ENCODE data around the gene FAS. TPM values are rescaled to one million over a fixed set of nuclear protein-coding genes. Genes with fewer than 3 reads are reported as not detected.
A peak's percentile ranks its signal among the peaks of the same experiment; 100 is the strongest.

Gene FAS
- polyA plus RNA-seq, 1 of the 3 experiments (the other 2 are of a cell fraction), result 31.5 TPM

DNA sequence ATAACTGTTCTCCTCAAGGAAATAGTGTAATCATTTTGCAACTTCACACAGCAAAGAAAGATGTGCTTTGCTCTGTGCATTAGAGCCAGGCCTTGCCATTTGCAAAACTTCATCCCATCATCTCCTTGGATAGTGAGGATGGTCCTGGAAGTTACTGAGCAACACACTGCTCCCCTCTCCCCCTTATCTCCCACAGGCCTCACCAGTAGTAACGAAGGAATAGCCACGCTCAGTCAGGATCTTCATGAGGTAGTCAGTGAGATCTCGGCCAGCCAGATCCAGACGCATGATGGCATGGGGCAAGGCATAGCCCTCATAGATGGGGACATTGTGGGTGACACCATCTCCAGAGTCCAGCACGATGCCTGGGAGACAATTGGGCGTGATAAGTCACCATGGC, 49.6 kb upstream of the FAS start (continued):
- TF ChIP-seq, protein P1, sequence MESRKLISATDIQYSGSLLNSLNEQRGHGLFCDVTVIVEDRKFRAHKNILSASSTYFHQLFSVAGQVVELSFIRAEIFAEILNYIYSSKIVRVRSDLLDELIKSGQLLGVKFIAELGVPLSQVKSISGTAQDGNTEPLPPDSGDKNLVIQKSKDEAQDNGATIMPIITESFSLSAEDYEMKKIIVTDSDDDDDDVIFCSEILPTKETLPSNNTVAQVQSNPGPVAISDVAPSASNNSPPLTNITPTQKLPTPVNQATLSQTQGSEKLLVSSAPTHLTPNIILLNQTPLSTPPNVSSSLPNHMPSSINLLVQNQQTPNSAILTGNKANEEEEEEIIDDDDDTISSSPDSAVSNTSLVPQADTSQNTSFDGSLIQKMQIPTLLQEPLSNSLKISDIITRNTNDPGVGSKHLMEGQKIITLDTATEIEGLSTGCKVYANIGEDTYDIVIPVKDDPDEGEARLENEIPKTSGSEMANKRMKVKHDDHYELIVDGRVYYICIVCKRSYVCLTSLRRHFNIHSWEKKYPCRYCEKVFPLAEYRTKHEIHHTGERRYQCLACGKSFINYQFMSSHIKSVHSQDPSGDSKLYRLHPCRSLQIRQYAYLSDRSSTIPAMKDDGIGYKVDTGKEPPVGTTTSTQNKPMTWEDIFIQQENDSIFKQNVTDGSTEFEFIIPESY (IDR thresholded peaks at IDR 0.05; ENCODE audit: borderline replicate concordance, low read depth), result no peak
- no peak for TF ChIP-seq GABPA (IDR thresholded peaks at IDR 0.05; ENCODE audit: low read depth)

DNA sequence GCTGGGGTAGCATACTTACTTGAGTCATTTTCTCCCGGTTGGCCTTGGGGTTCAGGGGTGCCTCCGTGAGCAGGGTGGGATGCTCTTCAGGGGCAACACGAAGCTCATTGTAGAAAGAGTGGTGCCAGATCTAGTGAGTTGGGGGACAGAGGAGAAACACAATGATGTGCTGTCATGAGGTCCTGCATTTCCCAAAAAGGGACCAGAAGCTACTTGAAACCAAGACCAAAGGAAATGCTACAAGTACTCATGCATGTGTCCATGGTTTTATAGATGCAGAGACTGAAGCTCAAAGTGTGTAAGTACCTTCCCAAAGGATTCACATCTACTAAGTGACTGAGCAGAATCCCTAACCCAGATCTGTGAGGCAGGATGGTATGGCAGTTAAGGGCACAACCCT, 46.8 kb upstream of the FAS start:
- WGBS (ENCODE audit: low lambda C conversion rate), result 100% methylated on average over 1 of the region's 3 CpGs

DNA sequence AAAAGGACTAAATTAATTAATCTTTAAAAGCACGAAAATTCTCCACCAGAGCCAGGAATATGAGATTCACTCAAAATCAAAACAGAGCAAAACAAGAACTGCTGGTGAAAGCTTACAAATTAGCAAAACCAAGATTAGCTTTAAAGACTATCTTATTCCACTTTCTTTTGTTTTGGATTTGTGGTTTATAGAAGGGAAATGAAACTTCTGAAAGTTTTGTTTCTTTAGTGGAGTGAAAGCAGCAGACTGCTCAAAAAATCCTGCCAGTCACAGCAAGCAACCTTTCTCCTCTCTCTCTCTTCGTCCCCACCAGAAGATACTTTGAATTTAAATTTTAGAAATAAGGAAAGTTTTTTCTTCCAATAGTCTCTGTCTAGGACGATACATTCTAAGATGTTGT, 45.8 kb upstream of the FAS start:
- no peaks in the 10 kb centered on the region for H3K9me2 ChIP-seq
- no peak overlapping the region for H3K4me2 ChIP-seq
- peaks cover under 1% of the 10 kb centered on the region for H3F3A ChIP-seq (replicated peaks; ENCODE audit: insufficient read depth)
- peaks cover 20% of the 10 kb centered on the region; the same call in 1 of the 2 replicates for H3K79me2 ChIP-seq (ENCODE audit: insufficient read depth)
- H3K9me3 ChIP-seq, result no peaks in the 10 kb centered on the region
- peaks cover 6 to 8% of the 10 kb centered on the region in 2 experiments; a peak in 3 of 4 replicates for H3K4me1 ChIP-seq (ENCODE audit: control insufficient read depth in 1 of 2, insufficient read depth in 2 of 2, low read depth in 1 of 2, low read length in 1 of 2)
- H3K27ac ChIP-seq (ENCODE audit: low read depth in 2 of 2, low read length in 1 of 2), result no peak overlapping the region
- peaks cover 21 to 43% of the 10 kb centered on the region in 2 experiments for H3K36me3 ChIP-seq (replicated peaks in 1 of 2; ENCODE audit: control insufficient read depth in 1 of 2, insufficient read depth in 2 of 2, low read length in 1 of 2)
- no peaks in the 10 kb centered on the region for H4K20me1 ChIP-seq (ENCODE audit: insufficient read depth)
- CTCF ChIA-PET, result interaction anchor here (0.9 to 7.1 kb wide), 7 partner anchors 31 to 273 kb away, joined by 3 to 41 read pairs (median 5); no protein-coding TSS in a partner anchor
- 94% methylated on average over 3 of the region's 3 CpGs for WGBS (ENCODE audit: low lambda C conversion rate)
- no peak overlapping the region for H3K9ac ChIP-seq
- POLR2A ChIA-PET, result no interaction called here
- TF ChIP-seq EZH2phosphoT487 (IDR thresholded peaks at IDR 0.05; ENCODE audit: borderline replicate concordance, low read depth) (no peak), POLR2AphosphoS5 (IDR thresholded peaks at IDR 0.05; ENCODE audit: low read depth, low read length) (no peak), FOXM1 (IDR thresholded peaks at IDR 0.05; ENCODE audit: low read depth) (no peak)
- TF ChIP-seq, protein P2, sequence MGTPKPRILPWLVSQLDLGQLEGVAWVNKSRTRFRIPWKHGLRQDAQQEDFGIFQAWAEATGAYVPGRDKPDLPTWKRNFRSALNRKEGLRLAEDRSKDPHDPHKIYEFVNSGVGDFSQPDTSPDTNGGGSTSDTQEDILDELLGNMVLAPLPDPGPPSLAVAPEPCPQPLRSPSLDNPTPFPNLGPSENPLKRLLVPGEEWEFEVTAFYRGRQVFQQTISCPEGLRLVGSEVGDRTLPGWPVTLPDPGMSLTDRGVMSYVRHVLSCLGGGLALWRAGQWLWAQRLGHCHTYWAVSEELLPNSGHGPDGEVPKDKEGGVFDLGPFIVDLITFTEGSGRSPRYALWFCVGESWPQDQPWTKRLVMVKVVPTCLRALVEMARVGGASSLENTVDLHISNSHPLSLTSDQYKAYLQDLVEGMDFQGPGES (IDR thresholded peaks at IDR 0.05; ENCODE audit: low read depth, low read length), result no peak
- H2AFZ ChIP-seq (ENCODE audit: low read depth), result no peak overlapping the region
- no peak overlapping the region for H3K4me3 ChIP-seq (ENCODE audit: low read depth in 2 of 2, low read length in 1 of 2)
- H3K27me3 ChIP-seq (ENCODE audit: insufficient read depth), result no peaks in the 10 kb centered on the region
- no peak for DNase-seq

More for the DNA sequence above, 46.8 kb upstream of the FAS start:
- Histone ChIP-seq H3K79me2 (ENCODE audit: insufficient read depth) (peaks cover 10% of the 10 kb centered on the region; the same call in 1 of the 2 replicates), H2AFZ (ENCODE audit: low read depth) (no peak overlapping the region), H3K4me3 (ENCODE audit: low read depth in 2 of 2, low read length in 1 of 2) (no peak overlapping the region), H3K9me2 (no peaks in the 10 kb centered on the region), H3K4me1 (ENCODE audit: control insufficient read depth in 1 of 2, insufficient read depth in 2 of 2, low read depth in 1 of 2, low read length in 1 of 2) (peaks cover 0 to 3% of the 10 kb centered on the region in 2 experiments; a peak in 1 of 4 replicates), H3K27me3 (ENCODE audit: insufficient read depth) (no peaks in the 10 kb centered on the region), H3K4me2 (no peak overlapping the region), H4K20me1 (ENCODE audit: insufficient read depth) (no peaks in the 10 kb centered on the region), H3K9me3 (no peaks in the 10 kb centered on the region), H3K27ac (ENCODE audit: low read depth in 2 of 2, low read length in 1 of 2) (no peak overlapping the region), H3K36me3 (replicated peaks in 1 of 2; ENCODE audit: control insufficient read depth in 1 of 2, insufficient read depth in 2 of 2, low read length in 1 of 2) (peaks cover 21 to 53% of the 10 kb centered on the region in 2 experiments), H3K9ac (no peak overlapping the region), H3F3A (replicated peaks; ENCODE audit: insufficient read depth) (no peaks in the 10 kb centered on the region)
- ChIA-PET CTCF (interaction anchor here (1.0 to 7.1 kb wide), 5 partner anchors 43 to 270 kb away, joined by 3 to 41 read pairs (median 5); no protein-coding TSS in a partner anchor), POLR2A (no interaction called here)
- no peak for DNase-seq
- TF ChIP-seq POLR2AphosphoS5 (IDR thresholded peaks at IDR 0.05; ENCODE audit: low read depth, low read length), result 0 out of 2 replicates have a peak, but pooled peaks have one; percentile 17
- TF ChIP-seq GATA2 (CRISPR knock-in tag; IDR thresholded peaks at IDR 0.05), result no peak
